Activated CD4-positive, alpha-beta T cell treated with anti-CD3 and anti-CD28 coated beads, Interleukin-2, amount 50 U/mL, for 16 hours (primary cell): Measurements from ENCODE around the gene PP2D1.
"Not testable (repeated sequence)": the region's sequence is repeated elsewhere in the genome, so short reads cannot be mapped to it uniquely, and the experiment has no call there.

Experiments used
- DNase-seq: peaks from one replicate; pipeline ENCODE4 v3.0.0-alpha.2; 2020

Gene PP2D1

GRCh38 chr3:19961960-19962359, 50.1 kb downstream of the PP2D1 start:
- DNase-seq = no peak

- DNase-seq = no peak
Observed at GRCh38 chr3:19960696-19961095, 51.4 kb downstream of the PP2D1 start.

GRCh38 chr3:19959505-19959904, 52.6 kb downstream of the PP2D1 start:
- no peak for DNase-seq

GRCh38 chr3:19957354-19957753, 54.7 kb downstream of the PP2D1 start:
- not testable (repeated sequence) for DNase-seq

GRCh38 chr3:19954676-19955075, 57.4 kb downstream of the PP2D1 start:
- DNase-seq = no peak

- DNase-seq = no peak
Observed at GRCh38 chr3:19950316-19950715, 61.7 kb downstream of the PP2D1 start.

- DNase-seq = no peak
Observed at GRCh38 chr3:19948226-19948591, 63.9 kb downstream of the PP2D1 start.

- DNase-seq = peak; percentile 46
Observed at GRCh38 chr3:19947549-19948225, 64.4 kb downstream of the PP2D1 start.

- DNase-seq = peak; percentile 99
Observed at GRCh38 chr3:19946832-19947548, 65.1 kb downstream of the PP2D1 start, which contains the start of gene RAB5A. RAB5A (plus strand) TSS chr3:19947097; CDS start chr3:19950899, 3,802 bp downstream.

- DNase-seq = no peak
Observed at GRCh38 chr3:19945969-19946831, 65.9 kb downstream of the PP2D1 start.

GRCh38 chr3:19945534-19945933, 66.5 kb downstream of the PP2D1 start:
- DNase-seq = no peak

- DNase-seq = no peak
Observed at GRCh38 chr3:19940643-19941042, 71.4 kb downstream of the PP2D1 start.

- no peak for DNase-seq
Observed at GRCh38 chr3:19938295-19938627, 73.8 kb downstream of the PP2D1 start.

GRCh38 chr3:19937459-19938294, 74.4 kb downstream of the PP2D1 start:
- peak; percentile 63 for DNase-seq
